Testis (tissue), 2 donors: ENCODE measurements around the gene CCDC158.

Experiments used
- POLR2A ChIP-seq: fragments of 450-650 bp; IDR thresholded peaks from one replicate; pipeline ENCODE4 v1.6.1; 2017; ENCODE audit warnings: antibody characterized with exemption, mild to moderate bottlenecking, moderate library complexity
- TF ChIP-seq, protein P1 (sequence below), 3 experiments: fragments of 450-650 bp in 2 of 3; fragments of 200-600 bp in 1 of 3; sonication (generic) in 1 of 3; IDR thresholded peaks; one replicate each; pipeline ENCODE4 v1.5.1; 2016 to 2019; ENCODE audit warnings: antibody characterized with exemption in 3 of 3, mild to moderate bottlenecking in 2 of 3, moderate library complexity in 1 of 3

DNA sequence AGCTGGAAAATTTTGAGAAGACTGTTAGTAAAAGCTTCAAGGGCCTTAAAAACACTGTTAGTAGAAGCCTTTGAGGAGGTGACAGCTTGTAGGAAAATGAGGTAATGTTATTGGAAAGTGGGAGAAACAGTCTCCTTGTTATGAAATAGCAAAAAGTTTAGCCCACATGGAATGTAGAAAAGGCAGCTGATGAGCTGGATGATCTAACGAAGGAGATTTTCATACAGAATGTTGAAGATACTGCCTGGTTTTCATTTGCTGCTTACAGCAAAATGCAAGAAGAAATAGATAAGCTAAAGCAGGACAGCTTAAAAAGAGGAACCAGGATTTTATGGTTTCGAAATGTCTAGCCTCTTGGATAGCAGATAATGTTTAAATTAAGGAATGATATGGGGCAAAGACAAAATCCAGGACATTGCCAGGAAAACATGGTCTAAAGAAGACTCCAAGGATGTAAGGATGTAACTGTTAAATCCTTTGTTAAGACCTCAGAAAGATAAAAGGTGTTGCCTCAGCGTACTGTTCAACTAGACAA lies 124.6 kb downstream of the CCDC158 start:
- TF ChIP-seq, protein P1, sequence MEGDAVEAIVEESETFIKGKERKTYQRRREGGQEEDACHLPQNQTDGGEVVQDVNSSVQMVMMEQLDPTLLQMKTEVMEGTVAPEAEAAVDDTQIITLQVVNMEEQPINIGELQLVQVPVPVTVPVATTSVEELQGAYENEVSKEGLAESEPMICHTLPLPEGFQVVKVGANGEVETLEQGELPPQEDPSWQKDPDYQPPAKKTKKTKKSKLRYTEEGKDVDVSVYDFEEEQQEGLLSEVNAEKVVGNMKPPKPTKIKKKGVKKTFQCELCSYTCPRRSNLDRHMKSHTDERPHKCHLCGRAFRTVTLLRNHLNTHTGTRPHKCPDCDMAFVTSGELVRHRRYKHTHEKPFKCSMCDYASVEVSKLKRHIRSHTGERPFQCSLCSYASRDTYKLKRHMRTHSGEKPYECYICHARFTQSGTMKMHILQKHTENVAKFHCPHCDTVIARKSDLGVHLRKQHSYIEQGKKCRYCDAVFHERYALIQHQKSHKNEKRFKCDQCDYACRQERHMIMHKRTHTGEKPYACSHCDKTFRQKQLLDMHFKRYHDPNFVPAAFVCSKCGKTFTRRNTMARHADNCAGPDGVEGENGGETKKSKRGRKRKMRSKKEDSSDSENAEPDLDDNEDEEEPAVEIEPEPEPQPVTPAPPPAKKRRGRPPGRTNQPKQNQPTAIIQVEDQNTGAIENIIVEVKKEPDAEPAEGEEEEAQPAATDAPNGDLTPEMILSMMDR (IDR thresholded peaks at IDR 0.05), result no peak
- TF ChIP-seq POLR2A, result no peak
